Erythroblast (primary cell): ENCODE measurements around the gene ETV3.

Experiments
- DNase-seq, 2 experiments: peaks; one replicate each; lab custom pipeline; 2025; lab: John Stamatoyannopoulos, UW
- GATA1 ChIP-seq: IDR thresholded peaks from 2 replicates; pipeline ENCODE4 v1.6.1; 2011; ENCODE audit warnings: low read depth, mild to moderate bottlenecking, control low read depth, low read length, moderate library complexity
- POLR2A ChIP-seq: IDR thresholded peaks from 2 replicates; pipeline ENCODE4 v1.6.1; 2011; ENCODE audit warnings: mild to moderate bottlenecking, low read length

Gene ETV3

GRCh38 chr1:157170677-157171515, 32.7 kb upstream of the ETV3 start:
- no peak for TF ChIP-seq POLR2A
- no peak for TF ChIP-seq GATA1
- peak; percentile 38 to 66 for DNase-seq

- TF ChIP-seq POLR2A (no peak), GATA1 (no peak)
- no peak for DNase-seq
Observed at GRCh38 chr1:157168015-157168414, 29.8 kb upstream of the ETV3 start.

GRCh38 chr1:157167437-157167836, 29.2 kb upstream of the ETV3 start:
- no peak for DNase-seq

GRCh38 chr1:157166590-157166989, 28.4 kb upstream of the ETV3 start:
- no peak for TF ChIP-seq GATA1
- TF ChIP-seq POLR2A: no peak

More at GRCh38 chr1:157167437-157167836, 29.2 kb upstream of the ETV3 start:
- TF ChIP-seq POLR2A: no peak
- no peak for TF ChIP-seq GATA1

GRCh38 chr1:157163273-157164127, 25.3 kb upstream of the ETV3 start:
- DNase-seq: peak; percentile 53 to 76
- no peak for TF ChIP-seq GATA1
- TF ChIP-seq POLR2A: no peak

More at GRCh38 chr1:157166590-157166989, 28.4 kb upstream of the ETV3 start:
- no peak for DNase-seq

- no peak for TF ChIP-seq POLR2A
- no peak for TF ChIP-seq GATA1
- no peak for DNase-seq
Observed at GRCh38 chr1:157162345-157162744, 24.1 kb upstream of the ETV3 start.

- no peak for TF ChIP-seq POLR2A
- no peak for TF ChIP-seq GATA1
- DNase-seq: no peak
Observed at GRCh38 chr1:157161901-157162300, 23.7 kb upstream of the ETV3 start.

- DNase-seq: no peak
- no peak for TF ChIP-seq POLR2A
- TF ChIP-seq GATA1: no peak
Observed at GRCh38 chr1:157158967-157159366, 20.8 kb upstream of the ETV3 start.

GRCh38 chr1:157157501-157158190, 19.5 kb upstream of the ETV3 start:
- DNase-seq: no peak
- TF ChIP-seq POLR2A: no peak
- TF ChIP-seq GATA1: no peak

GRCh38 chr1:157156058-157156541, 17.9 kb upstream of the ETV3 start:
- DNase-seq: peak; percentile 78 to 88
- no peak for TF ChIP-seq GATA1

GRCh38 chr1:157155658-157156057, 17.5 kb upstream of the ETV3 start:
- peak in 1 of 2 experiments; percentile 62 for DNase-seq
- TF ChIP-seq POLR2A (no peak), GATA1 (no peak)

GRCh38 chr1:157154940-157155514, 16.8 kb upstream of the ETV3 start:
- peak; percentile 83 to 87 for DNase-seq

GRCh38 chr1:157154291-157154690, 16.1 kb upstream of the ETV3 start:
- TF ChIP-seq GATA1 (no peak), POLR2A (no peak)
- DNase-seq: no peak

More at GRCh38 chr1:157154940-157155514, 16.8 kb upstream of the ETV3 start:
- no peak for TF ChIP-seq GATA1
- no peak for TF ChIP-seq POLR2A

GRCh38 chr1:157153746-157154145, 15.6 kb upstream of the ETV3 start:
- no peak for TF ChIP-seq GATA1
- TF ChIP-seq POLR2A: no peak
- DNase-seq: no peak
